Measurements from ENCODE around the gene AGTRAP. TPM values are rescaled to one million over a fixed set of nuclear protein-coding genes. Genes with fewer than 3 reads are reported as not detected.
A peak's percentile ranks its signal among the peaks of the same experiment; 100 is the strongest.

The AGTRAP gene
- total and polyA plus RNA-seq, 2 of the 4 experiments (the other 2 are of a cell fraction), result 21.5 to 57.7 TPM

- ATAC-seq (ENCODE audit: low read depth), result no peak
- Histone ChIP-seq H2AFZ (replicated peaks; ENCODE audit: low read length, poor library complexity) (peak overlapping the region; percentile 73), H3K27me3 (ENCODE audit: control insufficient read depth, insufficient read depth, low read length) (peaks cover 71% of the 10 kb centered on the region), H3K4ac (ENCODE audit: low read depth, low read length) (no peak overlapping the region), H3K79me1 (ENCODE audit: low read depth in 1 of 2, low read length in 2 of 2) (no peaks in the 10 kb centered on the region), H3K4me3 (ENCODE audit: insufficient read depth, low read depth, low read length) (no peak overlapping the region), H3K23ac (ENCODE audit: low read depth, low read length) (peak overlapping the region; percentile 38; the same call in 1 of the 2 replicates), H2BK5ac (ENCODE audit: low read depth, low read length, poor library complexity, severe bottlenecking) (peak overlapping the region; percentile 58), H3K9me3 (ENCODE audit: control insufficient read depth, insufficient read depth, low read length) (no peaks in the 10 kb centered on the region), H3K4me2 (ENCODE audit: low read depth, low read length) (no peak overlapping the region), H3K4me1 (ENCODE audit: control insufficient read depth, insufficient read depth, low read length) (no peaks in the 10 kb centered on the region; the same call in 1 of the 2 replicates), H3K9ac (ENCODE audit: low read depth, low read length) (no peak overlapping the region), H4K20me1 (ENCODE audit: insufficient read depth, low read length) (no peaks in the 10 kb centered on the region), H3K56ac (ENCODE audit: extremely low read depth, insufficient read depth, low read length) (no peak overlapping the region), H3K14ac (replicated peaks; ENCODE audit: low read depth, low read length) (no peak overlapping the region), H2BK15ac (ENCODE audit: low read depth, low read length) (no peak overlapping the region), H3K9me1 (ENCODE audit: insufficient read depth, low read length) (peaks cover 4% of the 10 kb centered on the region), H4K5ac (ENCODE audit: low read depth, low read length) (no peak overlapping the region), H3K18ac (ENCODE audit: low read depth, low read length) (no peak overlapping the region), H4K91ac (ENCODE audit: insufficient read depth, low read depth, low read length) (no peak overlapping the region), H2BK120ac (ENCODE audit: low read depth, low read length) (no peak overlapping the region), H3K27ac (ENCODE audit: insufficient read depth, low read length) (no peak overlapping the region), H3K36me3 (ENCODE audit: control insufficient read depth, insufficient read depth, low read length) (no peaks in the 10 kb centered on the region), H2AK5ac (ENCODE audit: low read depth, low read length) (no peak overlapping the region), H4K8ac (ENCODE audit: low read depth in 2 of 2, low read length in 2 of 2) (no peak overlapping the region), H2BK20ac (ENCODE audit: low read depth, low read length) (no peak overlapping the region), H2AK9ac (replicated peaks; ENCODE audit: low read depth, low read length, poor library complexity) (no peak overlapping the region)
- intact Hi-C loops (cut with micrococcal nuclease), result no loop called here
- dilution Hi-C loops (cut with HindIII; ENCODE audit: low sequenced_read_pairs, unreplicated experiment), result no loop called here
- WGBS, 2 experiments (ENCODE audit: extremely low coverage in 2 of 2, insufficient read length in 1 of 2), result 83 to 100% methylated on average over 2 to 12 of the region's 15 CpGs
- in situ Hi-C loops (cut with MboI; ENCODE audit: low sequenced_read_pairs), result no loop called here
- TF ChIP-seq CEBPB (IDR thresholded peaks at IDR 0.05; ENCODE audit: low read depth, low read length), result no peak
- no peak for TF ChIP-seq NFE2L2 (IDR thresholded peaks at IDR 0.05; ENCODE audit: low read depth, low read length)
- TF ChIP-seq CTCF (conservative IDR thresholded peaks at IDR 0.05; ENCODE audit: low read depth, low read length), result no peak
- no peak for TF ChIP-seq FOS (IDR thresholded peaks at IDR 0.05; ENCODE audit: low read depth, low read length)
- TF ChIP-seq SMC3 (IDR thresholded peaks at IDR 0.05; ENCODE audit: low read depth, low read length), result no peak
- TF ChIP-seq BHLHE40 (IDR thresholded peaks at IDR 0.05; ENCODE audit: low read depth, low read length), result no peak
- no peak for TF ChIP-seq ELK1 (IDR thresholded peaks at IDR 0.05; ENCODE audit: borderline replicate concordance, low read depth, low read length)
- TF ChIP-seq MXI1 (IDR thresholded peaks at IDR 0.05; ENCODE audit: borderline replicate concordance, low read depth, low read length), result no peak
- no peak for TF ChIP-seq MAZ (IDR thresholded peaks at IDR 0.05; ENCODE audit: borderline replicate concordance, low read depth, low read length)
- TF ChIP-seq POLR2A (IDR thresholded peaks at IDR 0.05; ENCODE audit: low read depth, low read length), result no peak
- no peak for TF ChIP-seq RCOR1 (IDR thresholded peaks at IDR 0.05; ENCODE audit: insufficient replicate concordance, low read length)
- no peak for TF ChIP-seq CHD1 (IDR thresholded peaks at IDR 0.05; ENCODE audit: low read depth, low read length)
- no peak for TF ChIP-seq RFX5 (IDR thresholded peaks at IDR 0.05; ENCODE audit: low read depth, low read length)
- TF ChIP-seq RAD21 (IDR thresholded peaks at IDR 0.05; ENCODE audit: low read length), result no peak
- no peak for TF ChIP-seq USF2 (IDR thresholded peaks at IDR 0.05; ENCODE audit: low read depth, low read length)
- DNase-seq, result no peak
- ChIA-PET POLR2A (ENCODE audit: unreplicated experiment) (no interaction called here), CTCF (no interaction called here)
- no TSS peak for BruUV-seq (replicated peaks)
Measured at GRCh38 chr1:11701981-11702803, 33.7 kb upstream of the AGTRAP start.

Data from IMR-90 (cell line).